ENCODE measurements around the gene ZNF385D. TPM values are rescaled to one million over a fixed set of nuclear protein-coding genes. Genes with fewer than 3 reads are reported as not detected.

Gene ZNF385D
- total RNA-seq, 1 experiment from 2014 or later = not detected

GRCh38 chr3:21573291-21573690, 177.7 kb downstream of the ZNF385D start:
- Histone ChIP-seq H3K4me3 (replicated peaks in 1 of 2; ENCODE audit: low read depth in 1 of 2, low read length in 2 of 2) (no peak overlapping the region), H3K9ac (ENCODE audit: low read length) (no peak overlapping the region), H3K27me3 (ENCODE audit: insufficient read depth, low read length) (no peaks in the 10 kb centered on the region), H3K4me1 (ENCODE audit: control insufficient read depth in 1 of 2, insufficient read depth in 2 of 2, low read length in 2 of 2) (no peaks in the 10 kb centered on the region), H3K27ac (ENCODE audit: low read depth, low read length) (no peak overlapping the region), H2AFZ (ENCODE audit: low read depth, low read length, poor library complexity, severe bottlenecking) (no peak overlapping the region), H3K9me3 (ENCODE audit: control insufficient read depth in 1 of 2, insufficient read depth in 1 of 2, low read depth in 1 of 2, low read length in 2 of 2) (peaks cover 10 to 13% of the 10 kb centered on the region in 2 experiments; a peak in 2 of 4 replicates), H3K4me2 (ENCODE audit: low read length) (no peak overlapping the region), H3K79me2 (ENCODE audit: insufficient read depth, low read length) (no peaks in the 10 kb centered on the region), H4K20me1 (ENCODE audit: insufficient read depth) (no peaks in the 10 kb centered on the region), H3K9me2 (ENCODE audit: insufficient read depth) (no peaks in the 10 kb centered on the region), H3K36me3 (ENCODE audit: control insufficient read depth in 1 of 2, insufficient read depth in 2 of 2, low read length in 2 of 2) (no peaks in the 10 kb centered on the region)
- POLR2A ChIA-PET = no interaction called here
- RAD21 ChIA-PET (ENCODE audit: low non-redundant PET in 1 of 2, low total read pairs in 2 of 2, uncharacterized antibody in 2 of 2, unreplicated experiment in 2 of 2) = no interaction called here
- no TSS peak for BruUV-seq (replicated peaks)
- ATAC-seq (no peak), DNase-seq (ENCODE audit: low read depth, low spot score) (no peak)
- CTCF ChIA-PET = no interaction called here
- TF ChIP-seq, protein P1, sequence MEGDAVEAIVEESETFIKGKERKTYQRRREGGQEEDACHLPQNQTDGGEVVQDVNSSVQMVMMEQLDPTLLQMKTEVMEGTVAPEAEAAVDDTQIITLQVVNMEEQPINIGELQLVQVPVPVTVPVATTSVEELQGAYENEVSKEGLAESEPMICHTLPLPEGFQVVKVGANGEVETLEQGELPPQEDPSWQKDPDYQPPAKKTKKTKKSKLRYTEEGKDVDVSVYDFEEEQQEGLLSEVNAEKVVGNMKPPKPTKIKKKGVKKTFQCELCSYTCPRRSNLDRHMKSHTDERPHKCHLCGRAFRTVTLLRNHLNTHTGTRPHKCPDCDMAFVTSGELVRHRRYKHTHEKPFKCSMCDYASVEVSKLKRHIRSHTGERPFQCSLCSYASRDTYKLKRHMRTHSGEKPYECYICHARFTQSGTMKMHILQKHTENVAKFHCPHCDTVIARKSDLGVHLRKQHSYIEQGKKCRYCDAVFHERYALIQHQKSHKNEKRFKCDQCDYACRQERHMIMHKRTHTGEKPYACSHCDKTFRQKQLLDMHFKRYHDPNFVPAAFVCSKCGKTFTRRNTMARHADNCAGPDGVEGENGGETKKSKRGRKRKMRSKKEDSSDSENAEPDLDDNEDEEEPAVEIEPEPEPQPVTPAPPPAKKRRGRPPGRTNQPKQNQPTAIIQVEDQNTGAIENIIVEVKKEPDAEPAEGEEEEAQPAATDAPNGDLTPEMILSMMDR (IDR thresholded peaks at IDR 0.05 in 2 of 3, conservative IDR thresholded peaks at IDR 0.05 in 1 of 3; ENCODE audit: borderline replicate concordance in 1 of 3, insufficient read depth in 1 of 3, low read depth in 2 of 3, low read length in 2 of 3) = no peak
- TF ChIP-seq CEBPB (IDR thresholded peaks at IDR 0.05; ENCODE audit: low read depth) (no peak), TCF7L2 (IDR thresholded peaks at IDR 0.05; ENCODE audit: borderline replicate concordance, extremely low read depth, insufficient read depth, insufficient read length) (no peak), EGR1 (IDR thresholded peaks at IDR 0.05; ENCODE audit: low read depth) (no peak), POLR2AphosphoS5 (IDR thresholded peaks at IDR 0.05; ENCODE audit: low read depth, low read length) (no peak), CBX3 (IDR thresholded peaks at IDR 0.05; ENCODE audit: low read depth) (no peak), JUND (IDR thresholded peaks at IDR 0.05) (no peak)
- intact Hi-C loops (cut with micrococcal nuclease) = no loop called here

DNA sequence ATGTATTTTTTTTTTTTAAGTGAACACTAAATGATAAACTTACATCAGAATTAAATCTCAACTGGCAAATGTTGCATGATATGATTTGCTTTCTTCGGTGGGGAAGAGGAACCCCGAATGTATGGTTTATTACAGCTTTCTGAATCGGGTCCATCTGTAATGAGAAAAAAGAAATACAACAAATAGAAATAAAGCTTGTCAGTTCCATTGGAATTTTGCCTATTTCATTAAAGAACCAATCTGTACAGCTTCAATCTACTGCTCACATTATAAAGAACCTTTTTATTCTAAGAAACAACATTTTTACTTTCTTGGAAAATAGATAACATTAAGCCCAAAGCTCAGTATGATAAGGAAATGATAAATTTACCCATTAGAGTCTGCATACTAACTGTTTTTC, 186.5 kb downstream of the ZNF385D start:
- intact Hi-C loops (cut with micrococcal nuclease) = no loop called here
- CTCF ChIA-PET = no interaction called here

More for the DNA sequence above, 186.5 kb downstream of the ZNF385D start:
- no peaks in the 10 kb centered on the region for H3K4me1 ChIP-seq (ENCODE audit: control insufficient read depth in 1 of 2, insufficient read depth in 2 of 2, low read length in 2 of 2)
- no peak overlapping the region for H3K4me3 ChIP-seq (replicated peaks in 1 of 2; ENCODE audit: low read depth in 1 of 2, low read length in 2 of 2)
- ChIA-PET RAD21 (ENCODE audit: low non-redundant PET in 1 of 2, low total read pairs in 2 of 2, uncharacterized antibody in 2 of 2, unreplicated experiment in 2 of 2) (no interaction called here), POLR2A (no interaction called here)
- no peaks in the 10 kb centered on the region for H3K27me3 ChIP-seq (ENCODE audit: insufficient read depth, low read length)
- ATAC-seq = no peak
- H3K9ac ChIP-seq (ENCODE audit: low read length) = no peak overlapping the region
- no TSS peak for BruUV-seq (replicated peaks)
- H3K36me3 ChIP-seq (ENCODE audit: control insufficient read depth in 1 of 2, insufficient read depth in 2 of 2, low read length in 2 of 2) = no peaks in the 10 kb centered on the region
- no peak overlapping the region for H2AFZ ChIP-seq (ENCODE audit: low read depth, low read length, poor library complexity, severe bottlenecking)
- H3K9me3 ChIP-seq (ENCODE audit: control insufficient read depth in 1 of 2, insufficient read depth in 1 of 2, low read depth in 1 of 2, low read length in 2 of 2) = peaks cover 0 to 11% of the 10 kb centered on the region in 2 experiments; a peak in 2 of 4 replicates
- H3K27ac ChIP-seq (ENCODE audit: low read depth, low read length) = no peak overlapping the region
- H3K79me2 ChIP-seq (ENCODE audit: insufficient read depth, low read length) = no peaks in the 10 kb centered on the region
- no peaks in the 10 kb centered on the region for H3K9me2 ChIP-seq (ENCODE audit: insufficient read depth)
- TF ChIP-seq JUND (IDR thresholded peaks at IDR 0.05) = no peak
- TF ChIP-seq TCF7L2 (IDR thresholded peaks at IDR 0.05; ENCODE audit: borderline replicate concordance, extremely low read depth, insufficient read depth, insufficient read length) = no peak
- TF ChIP-seq, protein P2, sequence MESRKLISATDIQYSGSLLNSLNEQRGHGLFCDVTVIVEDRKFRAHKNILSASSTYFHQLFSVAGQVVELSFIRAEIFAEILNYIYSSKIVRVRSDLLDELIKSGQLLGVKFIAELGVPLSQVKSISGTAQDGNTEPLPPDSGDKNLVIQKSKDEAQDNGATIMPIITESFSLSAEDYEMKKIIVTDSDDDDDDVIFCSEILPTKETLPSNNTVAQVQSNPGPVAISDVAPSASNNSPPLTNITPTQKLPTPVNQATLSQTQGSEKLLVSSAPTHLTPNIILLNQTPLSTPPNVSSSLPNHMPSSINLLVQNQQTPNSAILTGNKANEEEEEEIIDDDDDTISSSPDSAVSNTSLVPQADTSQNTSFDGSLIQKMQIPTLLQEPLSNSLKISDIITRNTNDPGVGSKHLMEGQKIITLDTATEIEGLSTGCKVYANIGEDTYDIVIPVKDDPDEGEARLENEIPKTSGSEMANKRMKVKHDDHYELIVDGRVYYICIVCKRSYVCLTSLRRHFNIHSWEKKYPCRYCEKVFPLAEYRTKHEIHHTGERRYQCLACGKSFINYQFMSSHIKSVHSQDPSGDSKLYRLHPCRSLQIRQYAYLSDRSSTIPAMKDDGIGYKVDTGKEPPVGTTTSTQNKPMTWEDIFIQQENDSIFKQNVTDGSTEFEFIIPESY (IDR thresholded peaks at IDR 0.05; ENCODE audit: extremely low read depth, insufficient replicate concordance, low read length) = no peak
- no peak for TF ChIP-seq RAD21 (IDR thresholded peaks at IDR 0.05; ENCODE audit: low read depth)
- no peak for TF ChIP-seq FOSL1 (IDR thresholded peaks at IDR 0.05; ENCODE audit: low read depth)
- TF ChIP-seq ELF1 (IDR thresholded peaks at IDR 0.05; ENCODE audit: borderline replicate concordance, low read depth) = no peak
- H4K20me1 ChIP-seq (ENCODE audit: insufficient read depth) = no peaks in the 10 kb centered on the region; the same call in 1 of the 2 replicates
- no peak for DNase-seq (ENCODE audit: low read depth, low spot score)
- H3K4me2 ChIP-seq (ENCODE audit: low read length) = no peak overlapping the region

All from HCT116 (cell line).